GM12874 (cell line): Measurements from ENCODE around the gene ZNF80.

Experiments used
- TF ChIP-seq, protein P1 (sequence below): IDR thresholded peaks from 2 replicates; pipeline ENCODE4 v1.5.1; 2011; ENCODE audit warnings: low read depth, mild to moderate bottlenecking, control low read depth, low read length, moderate library complexity; ENCODE audit not compliant: insufficient read depth

Gene ZNF80

DNA sequence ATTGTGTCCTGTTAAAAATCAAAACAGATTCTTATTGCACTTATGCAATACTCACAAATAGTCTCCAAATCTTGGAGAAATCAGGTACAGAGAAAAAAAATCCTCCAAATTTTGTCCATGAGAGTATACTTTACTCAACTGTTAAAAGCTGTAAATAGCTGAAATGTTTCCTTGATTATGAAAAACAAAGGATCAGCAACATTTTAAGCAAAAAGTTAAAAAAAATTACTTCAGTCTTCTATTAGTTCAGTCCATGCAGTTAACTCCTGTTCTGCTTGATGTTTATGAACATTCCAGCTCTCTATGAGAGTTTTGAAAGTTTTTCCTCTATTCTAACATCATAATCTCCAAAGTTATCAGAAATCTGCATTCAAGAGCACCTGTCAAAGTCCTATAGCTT is 22.8 kb upstream of the ZNF80 start:
- TF ChIP-seq, protein P1, sequence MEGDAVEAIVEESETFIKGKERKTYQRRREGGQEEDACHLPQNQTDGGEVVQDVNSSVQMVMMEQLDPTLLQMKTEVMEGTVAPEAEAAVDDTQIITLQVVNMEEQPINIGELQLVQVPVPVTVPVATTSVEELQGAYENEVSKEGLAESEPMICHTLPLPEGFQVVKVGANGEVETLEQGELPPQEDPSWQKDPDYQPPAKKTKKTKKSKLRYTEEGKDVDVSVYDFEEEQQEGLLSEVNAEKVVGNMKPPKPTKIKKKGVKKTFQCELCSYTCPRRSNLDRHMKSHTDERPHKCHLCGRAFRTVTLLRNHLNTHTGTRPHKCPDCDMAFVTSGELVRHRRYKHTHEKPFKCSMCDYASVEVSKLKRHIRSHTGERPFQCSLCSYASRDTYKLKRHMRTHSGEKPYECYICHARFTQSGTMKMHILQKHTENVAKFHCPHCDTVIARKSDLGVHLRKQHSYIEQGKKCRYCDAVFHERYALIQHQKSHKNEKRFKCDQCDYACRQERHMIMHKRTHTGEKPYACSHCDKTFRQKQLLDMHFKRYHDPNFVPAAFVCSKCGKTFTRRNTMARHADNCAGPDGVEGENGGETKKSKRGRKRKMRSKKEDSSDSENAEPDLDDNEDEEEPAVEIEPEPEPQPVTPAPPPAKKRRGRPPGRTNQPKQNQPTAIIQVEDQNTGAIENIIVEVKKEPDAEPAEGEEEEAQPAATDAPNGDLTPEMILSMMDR, result no peak

DNA sequence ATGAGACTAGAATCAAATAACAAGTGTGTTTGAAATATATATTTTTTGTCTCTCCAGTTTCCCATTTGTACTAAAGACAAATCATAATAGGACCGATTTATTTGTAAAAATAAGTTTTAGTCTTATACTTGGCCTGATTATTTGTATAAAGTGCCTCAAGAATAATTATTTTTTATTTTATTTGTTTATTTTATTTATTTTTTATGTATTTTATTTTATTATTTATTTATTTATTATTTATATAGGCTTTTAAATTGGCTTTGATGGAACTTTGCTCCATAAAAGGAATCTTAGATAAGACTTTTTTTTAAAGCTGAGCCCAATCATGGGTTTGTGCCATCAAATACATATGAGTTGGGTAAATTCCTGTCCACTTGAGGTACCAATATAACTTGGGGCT is 22.2 kb upstream of the ZNF80 start:
- TF ChIP-seq, protein P1, result no peak

DNA sequence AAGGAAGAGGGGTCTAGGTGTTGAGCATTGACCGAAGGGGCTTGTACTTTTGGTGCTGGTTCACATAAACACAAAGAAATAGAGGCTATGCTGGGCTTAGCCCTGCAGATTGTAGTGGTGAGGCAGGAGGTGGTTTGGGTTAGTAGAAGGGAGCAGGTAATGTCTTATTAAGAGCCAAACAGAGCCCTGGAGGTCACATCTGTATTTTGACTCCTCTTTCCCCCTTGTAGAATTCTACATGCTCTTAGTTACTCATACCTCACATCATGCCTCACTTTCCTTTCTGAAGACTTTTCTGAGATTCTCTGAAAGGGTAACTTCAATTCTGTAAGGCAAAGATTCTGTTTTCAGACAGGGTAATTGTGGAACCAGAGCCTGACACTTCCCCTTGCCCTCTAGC is 16.1 kb upstream of the ZNF80 start:
- TF ChIP-seq, protein P1, result no peak

DNA sequence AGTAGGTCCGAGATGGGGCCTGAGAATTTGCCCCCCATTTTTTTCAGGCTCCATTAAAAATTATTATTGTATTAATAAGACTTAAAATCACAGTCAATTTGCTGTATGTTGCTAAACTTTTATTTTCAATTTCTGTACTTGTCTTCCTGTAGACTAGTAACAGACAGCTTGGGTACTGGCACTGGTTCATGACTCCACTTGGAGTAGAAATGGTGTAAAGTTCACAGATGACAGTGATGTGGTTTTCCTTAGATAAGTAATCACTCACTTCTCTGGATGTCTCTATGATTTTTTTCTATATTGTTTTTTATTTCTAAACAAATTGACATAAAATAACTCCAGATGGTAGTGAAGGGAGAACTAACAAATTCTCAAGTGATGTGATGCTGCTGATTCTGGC is 15.6 kb upstream of the ZNF80 start:
- TF ChIP-seq, protein P1, result no peak

DNA sequence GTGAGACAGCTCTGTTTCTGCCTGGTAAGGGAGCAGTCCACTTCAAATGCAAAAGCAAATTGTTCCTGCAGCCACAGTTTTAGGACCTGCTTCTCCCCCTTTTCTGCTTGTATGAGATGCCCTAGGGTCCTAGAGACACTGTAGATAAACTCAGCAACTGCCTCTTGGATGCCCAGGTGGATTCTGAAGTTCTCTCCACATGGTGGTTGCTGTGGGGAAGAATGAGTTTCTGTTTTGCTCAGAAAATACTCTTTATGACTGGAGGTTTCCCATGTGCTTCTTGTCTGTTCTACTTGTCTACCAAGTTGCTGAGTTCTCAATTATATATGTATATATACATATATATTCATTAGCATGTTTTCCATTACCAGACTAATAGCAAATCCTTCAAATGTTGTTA is 5.6 kb upstream of the ZNF80 start:
- TF ChIP-seq, protein P1, result no peak

DNA sequence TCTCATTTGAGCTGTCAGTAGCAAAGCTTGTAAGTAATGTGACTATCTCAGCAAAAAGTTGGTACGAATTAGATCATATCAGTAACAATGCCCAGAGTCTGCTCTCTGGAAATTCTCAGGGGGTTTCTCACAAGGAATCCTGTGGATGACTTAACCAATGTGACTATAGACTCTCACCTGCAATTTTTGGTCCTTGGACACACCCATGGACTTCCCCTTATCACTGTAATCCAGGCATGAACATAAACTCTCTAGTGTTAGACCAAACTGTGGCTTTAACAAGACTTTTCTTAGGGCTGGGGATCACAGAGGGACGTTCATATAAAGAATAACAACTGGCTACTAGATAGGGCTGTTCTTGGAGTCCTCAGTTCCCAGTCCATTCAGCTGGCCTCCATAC is 3.9 kb upstream of the ZNF80 start:
- TF ChIP-seq, protein P1, result no peak

DNA sequence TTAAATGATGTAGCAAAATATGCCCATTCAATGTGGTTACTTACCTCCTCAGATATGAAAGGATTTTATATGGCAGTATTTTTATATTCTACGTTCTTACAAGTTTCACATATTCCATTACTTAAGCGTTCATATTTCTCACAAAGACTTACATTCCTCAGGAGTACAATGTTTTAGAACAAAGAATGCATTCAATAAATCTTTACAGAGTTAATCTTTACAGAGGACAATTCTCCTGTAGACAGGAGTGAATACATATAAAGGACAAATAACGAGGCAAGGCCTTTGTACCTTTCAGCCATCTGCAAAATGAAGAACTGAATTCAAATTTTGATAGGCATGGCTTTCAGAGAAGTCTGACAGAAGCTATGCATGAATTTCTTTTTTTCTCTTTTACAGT is 1.9 kb downstream of the ZNF80 start:
- TF ChIP-seq, protein P1, result no peak

DNA sequence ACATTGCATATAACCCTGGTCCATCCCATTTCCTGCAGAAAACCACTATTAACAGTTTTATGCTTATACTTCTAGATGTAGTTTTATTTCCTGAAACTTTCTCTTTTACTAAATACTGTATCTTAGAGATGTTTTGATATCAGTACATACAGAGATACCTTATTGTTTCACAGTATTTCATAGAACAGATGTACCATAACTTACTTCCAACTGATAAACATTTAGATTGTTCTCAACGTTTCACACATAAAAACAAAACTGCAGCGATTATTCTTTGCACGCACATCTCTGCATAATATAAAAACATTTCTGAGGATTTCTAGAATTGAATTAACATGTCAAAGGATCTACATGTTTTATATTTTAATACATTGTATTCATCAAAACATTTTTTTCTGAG is 2.6 kb downstream of the ZNF80 start:
- TF ChIP-seq, protein P1, result no peak
